Measurements from ENCODE around the gene ABCC5.

The ABCC5 gene

DNA sequence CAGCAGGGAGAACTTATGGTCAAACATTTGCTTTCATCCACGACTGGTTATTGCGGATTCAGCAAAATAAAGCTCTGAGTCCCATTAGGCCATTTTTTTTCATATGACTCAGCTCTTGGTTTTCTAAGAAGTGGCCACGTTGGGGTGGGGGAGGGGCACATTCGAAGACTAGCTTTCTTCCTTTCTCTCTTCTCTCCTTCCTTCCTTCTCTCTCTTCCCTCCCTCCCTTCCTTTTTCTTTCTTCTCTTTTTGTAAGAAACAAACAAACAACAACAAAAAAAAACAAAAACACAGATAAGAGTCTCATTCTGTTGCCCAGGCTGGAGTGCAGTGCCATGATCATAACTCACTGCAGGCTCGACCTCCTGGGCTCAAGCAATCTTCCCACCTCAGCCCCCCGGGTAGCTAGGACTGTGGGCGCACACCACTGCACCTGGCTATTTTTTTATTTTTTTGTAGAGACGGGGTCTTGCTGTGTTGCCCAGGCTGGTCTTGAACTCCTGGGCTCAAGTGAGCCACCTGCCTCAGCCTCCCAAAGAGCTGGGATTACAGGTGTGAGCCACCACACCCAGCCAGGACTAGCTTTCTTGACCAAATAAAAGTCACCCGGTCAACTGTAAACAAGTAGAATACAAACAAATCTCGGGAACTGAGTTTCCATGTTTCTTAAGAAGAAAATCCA, 41.6 kb downstream of the ABCC5 start:
- no peak for DNase-seq (ENCODE audit: low read depth in 2 of 2)

- DNase-seq (ENCODE audit: low read depth in 2 of 2) = no peak
Measured at GRCh38 chr3:183968666-183969245, 48.9 kb downstream of the ABCC5 start.

DNA sequence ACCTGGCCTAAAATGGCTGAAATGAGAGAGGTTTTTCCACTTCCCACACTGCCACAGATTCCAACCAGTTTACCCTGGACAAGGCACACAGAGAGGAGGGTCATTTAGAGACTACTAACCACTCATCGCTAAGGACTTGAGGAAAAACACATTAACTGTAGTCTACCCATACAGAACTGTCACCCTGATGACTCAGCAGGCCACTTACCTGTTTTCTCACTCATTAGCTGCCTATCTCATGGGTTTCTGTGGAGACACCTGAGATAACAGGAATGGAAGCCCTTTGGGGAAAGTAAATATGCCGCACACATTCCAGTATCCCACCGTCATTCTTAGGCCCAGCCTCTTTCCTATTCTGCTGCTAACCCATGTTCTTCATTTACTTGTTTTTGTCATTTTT, 50.0 kb downstream of the ABCC5 start:
- DNase-seq (ENCODE audit: low read depth in 2 of 2) = no peak

DNA sequence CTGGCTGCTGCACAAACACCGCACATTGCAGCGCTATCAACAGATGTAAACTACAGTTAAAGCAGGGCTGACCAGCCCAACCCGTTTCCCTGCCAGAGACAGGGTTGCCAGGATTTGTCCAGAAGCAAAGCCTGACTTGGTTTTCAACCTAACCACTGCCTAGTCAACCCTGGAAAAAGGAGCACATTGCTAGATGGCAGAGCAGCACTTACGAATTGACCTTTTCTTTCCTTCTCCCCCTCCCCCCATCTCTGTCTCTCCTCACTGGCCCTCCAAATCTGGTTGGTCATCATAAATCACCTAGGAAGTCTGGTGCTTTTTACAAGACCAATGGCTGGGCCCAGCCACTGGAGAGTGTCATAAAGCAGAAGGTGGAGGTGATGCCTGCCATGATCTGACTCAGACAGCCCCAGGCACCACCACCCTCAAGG, 51.3 kb downstream of the ABCC5 start:
- no peak for DNase-seq (ENCODE audit: low read depth in 2 of 2)

DNA sequence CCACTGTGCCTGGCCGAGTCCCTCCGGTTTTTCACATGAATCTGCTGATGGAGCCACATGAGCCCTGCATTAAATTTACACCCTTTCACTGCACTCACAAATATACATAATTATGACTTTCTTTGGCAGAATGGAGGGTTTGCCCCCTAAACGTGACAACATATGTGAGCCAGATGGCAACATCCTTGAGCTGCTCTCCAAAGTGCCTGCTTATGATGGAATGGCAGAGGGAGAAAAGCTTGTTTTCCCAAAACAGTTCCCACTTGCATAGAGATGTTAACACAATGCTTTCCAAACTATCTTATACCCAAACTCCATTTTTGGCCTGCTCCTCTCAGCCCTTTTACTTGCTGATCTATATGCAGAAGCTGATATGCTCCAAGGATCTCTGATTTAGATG, 54.9 kb downstream of the ABCC5 start:
- DNase-seq (ENCODE audit: low read depth in 2 of 2) = no peak

DNA sequence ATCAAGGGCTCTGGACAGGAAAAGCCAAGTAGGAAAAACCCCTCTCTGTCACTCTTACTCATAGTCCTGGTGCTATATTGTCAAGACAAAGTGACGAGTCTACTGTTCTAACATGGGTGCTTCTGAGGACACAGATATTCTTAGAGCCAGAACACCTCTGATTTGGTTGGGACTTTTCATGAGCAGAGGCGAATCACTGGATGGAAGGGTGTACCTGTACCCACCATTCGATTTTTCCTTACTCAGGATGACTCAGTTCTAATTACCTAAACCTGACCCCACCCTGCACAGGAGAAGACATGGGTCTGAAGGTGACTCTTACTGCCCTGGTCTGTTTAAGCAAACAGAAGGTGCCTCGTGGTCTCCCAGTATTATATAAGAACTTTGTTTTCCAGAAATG, 58.5 kb downstream of the ABCC5 start:
- no peak for DNase-seq (ENCODE audit: low read depth in 2 of 2)

- DNase-seq (ENCODE audit: low read depth in 2 of 2) = no peak
Measured at GRCh38 chr3:183958775-183959174, 58.9 kb downstream of the ABCC5 start.

- no peak for DNase-seq (ENCODE audit: low read depth in 2 of 2)
Measured at GRCh38 chr3:183958226-183958625, 59.5 kb downstream of the ABCC5 start.

GRCh38 chr3:183954875-183955274, 62.8 kb downstream of the ABCC5 start:
- DNase-seq (ENCODE audit: low read depth in 2 of 2) = no peak

- DNase-seq (ENCODE audit: low read depth in 2 of 2) = no peak
Measured at GRCh38 chr3:183953471-183954070, 64.1 kb downstream of the ABCC5 start.

GRCh38 chr3:183951459-183951858, 66.2 kb downstream of the ABCC5 start:
- no peak for DNase-seq (ENCODE audit: low read depth in 2 of 2)

DNA sequence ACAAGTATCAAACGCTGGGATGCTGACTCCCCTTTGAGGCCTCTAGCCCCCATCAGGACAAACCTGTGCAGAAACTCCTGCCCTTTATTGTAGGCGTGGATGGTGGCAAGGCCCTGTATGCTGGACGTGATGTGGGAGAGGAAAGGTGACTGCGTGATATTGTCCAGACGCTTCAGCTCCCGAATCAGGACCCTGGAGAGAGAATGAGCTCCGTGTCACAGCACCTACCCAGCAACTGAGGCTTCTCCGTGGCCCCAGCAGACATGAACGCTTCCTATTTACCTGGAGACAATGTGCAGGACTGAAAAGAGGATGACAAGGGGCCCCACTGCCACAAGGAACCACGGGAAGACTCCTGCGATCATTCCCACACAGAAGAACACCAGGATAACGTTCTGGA, 68.0 kb downstream of the ABCC5 start:
- no peak for DNase-seq (ENCODE audit: low read depth in 2 of 2)

DNA sequence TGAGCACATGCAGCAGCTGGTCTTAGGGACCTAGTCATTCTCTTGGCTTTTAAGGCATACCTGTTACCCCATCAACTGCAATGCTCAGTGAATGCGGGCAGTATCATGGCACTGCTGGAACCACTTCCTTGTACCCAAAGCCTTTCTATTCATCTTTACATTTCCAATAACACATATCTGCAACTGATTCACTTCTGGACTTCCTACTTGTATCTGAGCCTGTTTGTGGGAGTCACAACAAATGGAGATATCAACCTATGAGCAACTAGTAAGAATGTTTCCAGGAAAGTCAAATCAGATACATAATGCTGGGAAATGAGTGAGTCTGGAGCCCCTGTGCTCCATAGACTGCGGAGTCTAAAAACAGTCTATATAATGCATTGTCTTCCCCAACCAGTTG, 71.6 kb downstream of the ABCC5 start:
- no peak for DNase-seq (ENCODE audit: low read depth in 2 of 2)

DNA sequence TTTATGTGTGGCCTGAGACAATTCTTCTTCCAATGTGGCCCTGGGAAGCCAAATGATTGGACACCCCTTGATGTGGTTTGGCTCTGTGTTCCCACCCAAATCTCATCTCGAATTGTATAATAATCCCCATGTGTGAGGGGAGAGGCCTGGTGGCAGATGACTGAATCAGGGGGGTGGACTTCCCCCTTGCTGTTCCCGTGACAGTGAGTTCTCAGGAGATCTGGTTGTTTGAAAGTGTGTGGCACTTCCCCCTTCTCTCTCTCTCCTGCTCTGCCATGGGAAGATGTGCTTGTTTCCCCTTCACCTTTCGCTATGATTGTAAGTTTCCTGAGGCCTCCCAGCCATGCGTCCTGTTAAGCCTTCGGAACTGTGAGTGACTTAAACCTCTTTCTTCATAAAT, 72.9 kb downstream of the ABCC5 start:
- DNase-seq (ENCODE audit: low read depth in 2 of 2) = no peak

- DNase-seq (ENCODE audit: low read depth in 2 of 2) = no peak
Measured at GRCh38 chr3:183943739-183944138, 73.9 kb downstream of the ABCC5 start.

DNA sequence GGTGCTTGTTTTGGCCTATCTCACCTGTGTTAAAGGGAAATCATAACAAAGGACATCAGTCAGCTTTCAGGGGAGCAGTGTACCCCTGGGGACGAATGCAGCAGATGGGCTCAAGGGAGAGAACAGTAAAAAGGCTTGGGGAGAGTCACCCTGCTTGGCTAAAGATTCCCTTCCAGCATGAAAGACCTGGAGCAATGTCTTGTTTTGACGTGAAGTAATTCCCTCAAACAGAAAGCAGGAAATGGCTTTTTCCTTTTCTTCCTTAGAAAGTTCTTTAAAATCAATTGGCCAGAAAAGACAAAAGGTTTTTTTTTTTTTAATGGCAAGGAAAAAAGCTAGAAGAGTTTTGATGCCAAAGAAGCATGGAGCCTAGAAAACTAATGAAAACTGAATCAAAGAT, 76.5 kb downstream of the ABCC5 start:
- DNase-seq (ENCODE audit: low read depth in 2 of 2) = no peak

DNA sequence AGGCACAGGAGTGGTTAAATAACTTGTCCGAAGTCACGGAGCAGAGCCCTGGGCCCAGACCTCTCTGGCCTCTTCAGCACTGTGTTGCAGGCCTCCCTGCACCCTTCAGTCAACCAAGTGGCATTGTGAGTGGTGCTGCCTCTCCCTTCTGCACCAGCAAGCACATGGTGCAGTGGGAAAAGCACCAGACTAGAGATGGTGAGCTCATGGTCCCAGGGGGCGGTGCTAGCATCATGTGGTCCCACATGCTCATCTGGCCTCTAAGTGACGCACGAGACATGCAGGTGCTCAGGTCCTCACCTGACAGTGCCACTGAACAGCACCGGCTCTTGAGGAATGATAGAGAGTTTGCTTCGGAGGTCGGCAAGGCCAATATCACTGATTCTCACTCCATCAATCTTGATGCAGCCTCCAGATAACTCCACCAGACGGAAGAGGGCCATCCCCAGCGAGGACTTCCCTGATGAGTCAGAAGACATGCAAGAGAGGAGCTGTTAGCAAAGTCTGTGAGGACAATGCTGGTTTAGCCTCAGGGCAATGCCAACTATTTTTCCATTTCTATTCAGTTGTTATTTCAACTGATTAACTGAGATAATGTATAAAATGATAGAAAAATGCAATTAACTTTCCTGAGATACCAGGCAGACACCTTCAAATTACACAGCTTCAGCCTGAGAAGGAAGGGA, 79.9 kb downstream of the ABCC5 start:
- no peak for DNase-seq (ENCODE audit: low read depth in 2 of 2)

DNA sequence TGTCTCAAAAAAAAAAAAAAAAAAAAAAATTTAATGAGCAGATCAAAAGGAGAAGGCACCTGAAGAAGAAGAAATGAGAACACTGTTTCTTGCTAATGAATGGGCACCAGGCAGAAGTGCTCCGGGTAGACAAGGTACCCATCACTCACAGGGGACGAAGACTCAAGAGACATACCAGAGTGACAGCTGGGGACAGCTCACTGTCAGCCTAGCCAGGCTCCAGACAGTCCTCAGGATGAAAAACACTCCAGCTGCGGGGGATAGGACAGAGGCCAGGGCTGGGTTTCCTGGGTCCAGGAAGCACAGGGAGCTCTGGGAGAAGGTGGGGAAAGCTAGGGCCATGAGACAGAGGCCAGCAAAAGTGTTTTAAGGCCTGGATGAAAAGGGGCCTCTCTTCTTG, 84.5 kb downstream of the ABCC5 start:
- DNase-seq (ENCODE audit: low read depth in 2 of 2) = no peak

- no peak for DNase-seq (ENCODE audit: low read depth in 2 of 2)
Measured at GRCh38 chr3:183931881-183932280, 85.8 kb downstream of the ABCC5 start.

DNA sequence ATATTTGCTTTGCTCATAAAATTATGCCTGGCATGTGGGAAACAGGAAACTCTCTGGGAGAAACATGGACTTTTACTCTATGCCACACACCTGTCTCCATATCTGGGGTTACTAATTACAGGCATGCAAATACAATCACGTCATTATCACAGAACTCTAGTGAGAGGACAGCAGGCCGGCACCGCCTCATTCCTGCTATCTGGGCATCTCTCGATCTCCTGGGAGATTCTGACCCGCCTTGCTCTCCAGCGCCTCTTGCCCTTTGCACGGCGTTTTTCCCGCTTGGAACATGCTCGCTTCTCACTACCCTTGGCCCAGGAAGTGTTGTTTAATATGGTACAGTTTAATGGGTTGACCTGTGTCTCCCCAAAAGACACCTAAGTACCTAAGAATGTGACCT, 87.6 kb downstream of the ABCC5 start:
- DNase-seq (ENCODE audit: low read depth in 2 of 2) = no peak

GRCh38 chr3:183927059-183927458, 90.6 kb downstream of the ABCC5 start:
- no peak for DNase-seq (ENCODE audit: low read depth in 2 of 2)

DNA sequence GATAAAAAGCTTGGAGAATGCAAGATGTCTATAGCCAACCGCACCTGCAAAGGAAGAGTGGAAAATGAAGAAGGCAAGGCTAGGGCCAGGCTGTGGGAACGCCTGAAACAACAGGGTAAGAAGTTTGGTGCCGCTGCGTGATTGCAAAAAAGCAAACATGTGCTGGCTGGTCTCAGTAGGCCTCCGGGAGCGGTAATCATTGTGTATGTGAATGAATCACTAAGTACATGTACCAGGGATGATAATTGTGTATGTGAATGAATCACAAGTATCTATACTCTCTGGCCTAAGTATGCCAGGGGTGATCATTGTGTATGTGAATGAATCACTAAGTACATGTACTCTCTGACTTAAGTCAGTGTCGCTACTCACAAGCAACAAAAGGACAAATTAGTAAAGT, 92.7 kb downstream of the ABCC5 start:
- DNase-seq (ENCODE audit: low read depth in 2 of 2) = no peak

GRCh38 chr3:183924543-183924942, 93.1 kb downstream of the ABCC5 start:
- DNase-seq (ENCODE audit: low read depth in 2 of 2) = no peak

All from stimulated activated CD8-positive, alpha-beta memory T cell treated with anti-CD3 and anti-CD28 coated beads, Interleukin-2, amount 100 ng/mL, for 1 hour (primary cell).